HL-60 (cell line): ENCODE measurements around the gene KRT12.

ENCODE experiments used
- CTCF ChIP-seq: IDR thresholded peaks from one replicate; pipeline ENCODE4 v1.5.1; 2011; ENCODE audit warnings: low read length, control low read depth, inconsistent platforms; ENCODE audit not compliant: insufficient read depth
- SPI1 ChIP-seq: IDR thresholded peaks from 2 replicates; pipeline ENCODE4 v1.6.1; 2012; ENCODE audit warnings: low read depth, mild to moderate bottlenecking, borderline replicate concordance

GRCh38 chr17:40848583-40849235 is 18.3 kb downstream of the KRT12 start:
- TF ChIP-seq SPI1, result no peak
- TF ChIP-seq CTCF, result no peak
